Heart right ventricle (tissue), 16 donors: ENCODE data around the gene FAXDC2. TPM values are rescaled to one million over a fixed set of nuclear protein-coding genes. Genes with fewer than 3 reads are reported as not detected.
A peak's percentile ranks its signal among the peaks of the same experiment; 100 is the strongest.

Source experiments
- ATAC-seq, 8 donors: fragments of 200-7000 bp; cut with Tn5 transposase; one replicate each; pipeline ENCODE4 v1.9.1; 2020; ENCODE audit warnings: mild to moderate bottlenecking in 8 of 8, moderate library complexity in 8 of 8, moderate number of reproducible peaks in 1 of 8
- DNase-seq, 2 donors: peaks; one replicate each; pipeline ENCODE4 v3.0.0-alpha.2; 2020
- H3K27ac ChIP-seq, 10 donors: fragments of 200-600 bp; sonication (generic) in 2 of 10; one replicate each; pipeline versions ENCODE4 v1.5.0 to v1.8.0; 2020 to 2022; ENCODE audit warnings: mild to moderate bottlenecking in 3 of 10
- H3K27me3 ChIP-seq, 7 donors: fragments of 200-600 bp; one replicate each; pipeline ENCODE4 v1.8.0; 2021 to 2022; ENCODE audit warnings: mild to moderate bottlenecking in 2 of 7
- H3K36me3 ChIP-seq, 9 donors: fragments of 200-600 bp; sonication (generic) in 1 of 9; one replicate each; pipeline versions ENCODE4 v1.5.0 to v1.8.0; 2020 to 2022; ENCODE audit warnings: mild to moderate bottlenecking in 2 of 9
- H3K4me1 ChIP-seq, 9 donors: fragments of 200-600 bp; sonication (generic) in 1 of 9; one replicate each; pipeline versions ENCODE4 v1.5.0 to v1.8.0; 2020 to 2022; ENCODE audit warnings: mild to moderate bottlenecking in 4 of 9
- H3K4me3 ChIP-seq, 10 donors: fragments of 200-600 bp; sonication (generic) in 2 of 10; one replicate each; pipeline versions ENCODE4 v1.5.0 to v1.8.0; 2020 to 2022; ENCODE audit warnings: mild to moderate bottlenecking in 7 of 10, moderate library complexity in 2 of 10
- H3K9me3 ChIP-seq, 11 donors: fragments of 200-600 bp in 10 of 11; sonication (generic) in 2 of 11; one replicate each; pipeline versions ENCODE4 v1.5.0 to v1.8.0; 2013 to 2022; ENCODE audit warnings: mild to moderate bottlenecking in 2 of 11, control low read depth in 1 of 11, moderate library complexity in 1 of 11
- whole genome bisulfite sequencing, 2 donors: extraction: QIAGEN DNeasy Blood & Tissue Kit; methylation state at CpG; one replicate each; pipeline ENCODE4 v1.1.7; 2013; ENCODE audit warnings: inconsistent platforms in 1 of 2; 5-methylcytosine and 5-hydroxymethylcytosine counted together
- intact Hi-C, 10 donors: fragments of 100-400 bp; cut with DNase I; formaldehyde crosslinking; loops; one replicate each; pipeline versions ENCODE4 v1.11.1 to v1.14.2; 2022
- long read RNA-seq, 3 donors: library from polyadenylated mRNA; unstranded; transcript quantifications; one replicate each; pipeline ENCODE4 v2.0.0, GENCODE V29; 2020 to 2021
- polyA plus RNA-seq, 2 donors: library from polyadenylated mRNA; stranded (reverse); fragments of 200-250 nt; gene quantifications; one replicate each; pipeline ENCODE4 v1.2.3, GENCODE V29; 2013
- total RNA-seq, 10 donors: library from RNA; stranded (reverse); fragmentation: NEBNext Ultra II Directional in 3 of 10; extraction: Animal tissue kit (Norgen Biotek cat#: 25700) in 3 of 10; gene quantifications; one replicate each; pipeline versions ENCODE4 v1.2.1 to v1.2.4, GENCODE V29; 2021 to 2023
- TF ChIP-seq, protein P1 (sequence below), 9 donors: fragments of 200-600 bp; sonication (generic) in 2 of 9; IDR thresholded peaks; one replicate each; pipeline versions ENCODE4 v1.5.0 to v1.8.0; 2021 to 2022; ENCODE audit warnings: antibody characterized with exemption in 9 of 9, mild to moderate bottlenecking in 5 of 9, moderate library complexity in 1 of 9
- donor health status: Arrhythmogenic right ventricular cardiomyopathy.
- donor health status: ischemic (EF 13 %, LVEDD 7.1; RV severe dilation, severe dysfunction).
- donor health status: healthy with polysubstance abuse.
- donor health status: DM: no; HTN: yes; CAD: no.
- donor health status: DM: no; HTN: no; CAD: no.
- donor health status: ischemic (EF 25% LVEDD 6.9; RV normal size, moderate dysfunction).
- donor health status: ischemic (EF 25% LVEDD 5.7; RV mildly dilated, moderate dysfunction).
- donor health status: healthy.
- donor health status: DM: yes; HTN: yes; CAD: no.
- donor health status: Ischemic cardiomyopathy.
- donor health status: ischemic (EF 35%, LVEDD 5.7; RV mildly dilated, moderate dysfunction).
- donor health status: nonischemic (EF 11% LVEDD 7.7; RV severe dilation, severe dysfunction).
- donor health status: DM: yes; HTN: yes; CAD: no.
- donor health status: PGD.
- donor health status: ischemic (EF 29% LVEDD 5.4; RV normal size, mild dysfunction).
- donor health status: nonischemic (EF 23%, LVEDD 6.1; RV moderate dilation, normal function).

FAXDC2 gene, protein sequence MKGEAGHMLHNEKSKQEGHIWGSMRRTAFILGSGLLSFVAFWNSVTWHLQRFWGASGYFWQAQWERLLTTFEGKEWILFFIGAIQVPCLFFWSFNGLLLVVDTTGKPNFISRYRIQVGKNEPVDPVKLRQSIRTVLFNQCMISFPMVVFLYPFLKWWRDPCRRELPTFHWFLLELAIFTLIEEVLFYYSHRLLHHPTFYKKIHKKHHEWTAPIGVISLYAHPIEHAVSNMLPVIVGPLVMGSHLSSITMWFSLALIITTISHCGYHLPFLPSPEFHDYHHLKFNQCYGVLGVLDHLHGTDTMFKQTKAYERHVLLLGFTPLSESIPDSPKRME
- 10 to 100 TPM; 13.9 to 31.5 (median 21.5) TPM for total RNA-seq
- 10 to 100 TPM in 1 of 2 donors, 1 to 10 TPM in 1; 4.8 to 17.6 TPM for polyA plus RNA-seq
- long read RNA-seq, donor 1, partial matches to known transcripts, result 2 of 13 reads
- long read RNA-seq, donor 1, other reads (novel, unspliced or antisense), result 8 of 13 reads
- long read RNA-seq, donor 2, partial matches to known transcripts, result 1 of 7 reads
- long read RNA-seq, donor 2, other reads (novel, unspliced or antisense), result 4 of 7 reads
- long read RNA-seq, donor 3, transcript FAXDC2-201 (9 exons, 3,251 nt), result major isoform, 12 of 24 reads
- long read RNA-seq, donor 3, partial matches to known transcripts, result 4 of 24 reads
- long read RNA-seq, donor 3, other reads (novel, unspliced or antisense), result 6 of 24 reads

DNA sequence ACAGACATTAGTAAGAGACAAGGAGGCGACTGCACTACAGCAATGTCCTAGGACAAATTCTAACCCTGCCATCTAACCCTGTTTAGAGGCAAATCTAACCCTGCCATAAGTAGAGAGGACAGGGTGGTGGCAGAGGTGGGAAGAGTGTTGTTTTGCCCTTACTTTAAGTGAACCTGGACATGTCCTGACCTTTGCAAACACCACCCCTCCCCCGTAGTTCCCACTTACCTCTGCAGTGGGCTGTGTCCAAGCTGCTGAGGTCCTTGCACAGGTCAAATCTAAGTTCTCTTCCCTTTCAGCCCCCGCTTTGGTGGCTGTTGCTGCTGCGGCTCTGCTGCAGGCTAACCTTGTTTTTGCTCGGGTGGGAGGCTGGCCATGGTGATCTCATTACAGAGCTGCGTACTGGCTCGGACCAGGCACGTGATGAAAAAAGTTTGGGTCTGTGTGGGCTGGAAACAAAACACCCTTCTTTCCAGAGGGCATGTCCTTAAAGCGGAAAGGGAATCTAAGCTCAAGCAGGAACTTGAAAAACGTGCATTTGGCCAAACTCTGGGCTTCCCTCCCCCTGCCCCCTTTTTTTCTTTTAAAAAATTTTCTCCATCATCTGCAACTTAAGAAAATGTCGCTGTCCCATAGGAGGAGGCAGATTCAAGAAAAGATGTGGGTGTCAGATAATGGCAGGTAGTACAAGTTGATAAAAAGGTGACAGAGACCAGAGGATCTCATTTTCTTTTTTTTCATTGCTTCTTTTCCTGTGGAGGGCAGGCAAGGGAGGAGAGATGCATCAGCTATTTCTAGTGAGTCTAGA, at the start of gene FAXDC2:
TSS of gene FAXDC2 (minus strand) at position 349 of the 808 bp plus-strand sequence. CDS start 12,425 bp downstream, outside the sequence.
- peak within 1 kb of the TSS; percentile 71 to 95 (median 86) for H3K27ac ChIP-seq
- peak; percentile 93 to 99 (median 98) for ATAC-seq
- no peaks in the 10 kb centered on the region for H3K27me3 ChIP-seq
- peak; percentile 69 to 87 for DNase-seq
- H3K4me3 ChIP-seq, result peak within 1 kb of the TSS; percentile 45 to 74 (median 65)
- intact Hi-C loops, result loop anchor here in 1 of 10 donors (10.0 kb wide), 1 partner anchor 376 kb away; the partner anchor contains the start of gene HAND1
- WGBS, 2 donors, result 1 to 2% methylated on average over 11 of the region's 11 CpGs
- H3K9me3 ChIP-seq, result no peaks in the 10 kb centered on the region
- H3K4me1 ChIP-seq, result peaks cover 0 to 55% (median 28%) of the 10 kb centered on the region in 9 donors
- peaks cover 0 to 12% (median 0%) of the 10 kb centered on the region in 9 donors for H3K36me3 ChIP-seq
- TF ChIP-seq, protein P1, sequence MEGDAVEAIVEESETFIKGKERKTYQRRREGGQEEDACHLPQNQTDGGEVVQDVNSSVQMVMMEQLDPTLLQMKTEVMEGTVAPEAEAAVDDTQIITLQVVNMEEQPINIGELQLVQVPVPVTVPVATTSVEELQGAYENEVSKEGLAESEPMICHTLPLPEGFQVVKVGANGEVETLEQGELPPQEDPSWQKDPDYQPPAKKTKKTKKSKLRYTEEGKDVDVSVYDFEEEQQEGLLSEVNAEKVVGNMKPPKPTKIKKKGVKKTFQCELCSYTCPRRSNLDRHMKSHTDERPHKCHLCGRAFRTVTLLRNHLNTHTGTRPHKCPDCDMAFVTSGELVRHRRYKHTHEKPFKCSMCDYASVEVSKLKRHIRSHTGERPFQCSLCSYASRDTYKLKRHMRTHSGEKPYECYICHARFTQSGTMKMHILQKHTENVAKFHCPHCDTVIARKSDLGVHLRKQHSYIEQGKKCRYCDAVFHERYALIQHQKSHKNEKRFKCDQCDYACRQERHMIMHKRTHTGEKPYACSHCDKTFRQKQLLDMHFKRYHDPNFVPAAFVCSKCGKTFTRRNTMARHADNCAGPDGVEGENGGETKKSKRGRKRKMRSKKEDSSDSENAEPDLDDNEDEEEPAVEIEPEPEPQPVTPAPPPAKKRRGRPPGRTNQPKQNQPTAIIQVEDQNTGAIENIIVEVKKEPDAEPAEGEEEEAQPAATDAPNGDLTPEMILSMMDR (IDR thresholded peaks at IDR 0.05), result no peak

- intact Hi-C loops, result no loop called here
- ATAC-seq (no peak), DNase-seq (no peak)
- Histone ChIP-seq H3K4me1 (no peaks in the 10 kb centered on the region), H3K27me3 (no peaks in the 10 kb centered on the region), H3K36me3 (peaks cover 0 to 100% (median 57%) of the 10 kb centered on the region in 9 donors), H3K9me3 (no peaks in the 10 kb centered on the region), H3K4me3 (no peak overlapping the region), H3K27ac (no peak overlapping the region)
- TF ChIP-seq, protein P1 (IDR thresholded peaks at IDR 0.05), result no peak
- WGBS, 2 donors, result 93% methylated on average over 1 of the region's 1 CpG
Measured at GRCh38 chr5:154900066-154900465, 49.7 kb upstream of the FAXDC2 start.

DNA sequence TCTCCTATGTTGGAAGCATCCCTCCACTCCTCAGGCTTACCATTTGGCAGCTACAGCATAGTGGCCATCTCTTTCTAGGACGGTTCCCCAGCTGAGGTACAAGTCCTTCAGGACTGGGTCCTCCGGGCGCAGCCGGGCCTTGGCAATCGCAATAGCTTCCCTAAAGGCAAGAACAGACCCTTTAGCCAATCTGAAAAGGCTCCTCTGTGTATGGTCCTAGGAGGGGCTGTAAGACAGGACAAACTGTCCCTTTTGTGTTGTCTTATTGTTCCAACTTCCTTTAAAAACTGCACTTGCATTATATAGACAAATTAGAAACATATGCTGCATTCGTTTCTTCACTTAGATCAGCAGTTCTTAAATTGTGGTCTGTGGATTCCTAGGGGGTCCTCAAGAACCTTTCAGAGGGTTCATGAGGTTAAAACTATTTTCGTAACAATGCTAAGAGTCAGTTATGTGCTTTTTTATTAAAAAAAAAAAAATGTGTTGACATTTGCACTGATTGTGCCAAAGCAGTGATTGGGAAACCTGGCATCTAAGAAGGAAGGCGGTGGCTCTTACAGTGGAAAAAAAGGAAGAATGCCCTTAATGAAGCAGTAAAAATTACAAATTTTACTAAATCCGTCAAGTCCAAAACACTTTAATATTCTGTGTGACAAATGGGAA, 48.9 kb upstream of the FAXDC2 start:
- no peak for DNase-seq
- Histone ChIP-seq H3K4me1 (no peaks in the 10 kb centered on the region), H3K36me3 (peaks cover 0 to 100% (median 59%) of the 10 kb centered on the region in 9 donors), H3K27ac (no peak overlapping the region), H3K9me3 (no peaks in the 10 kb centered on the region), H3K4me3 (no peak overlapping the region), H3K27me3 (no peaks in the 10 kb centered on the region)
- ATAC-seq, result peak in 1 of 8 donors; percentile 63
- 91 to 96% methylated on average over 9 of the region's 9 CpGs for WGBS, 2 donors
- TF ChIP-seq, protein P1 (IDR thresholded peaks at IDR 0.05), result no peak
- intact Hi-C loops, result no loop called here
